GM21423 (cell line): ENCODE results near the gene TFE3.
A peak's percentile ranks its signal among the peaks of the same experiment; 100 is the strongest.
"Not testable (repeated sequence)": the region's sequence is repeated elsewhere in the genome, so short reads cannot be mapped to it uniquely, and the experiment has no call there.

ENCODE experiments used
- ATAC-seq: cut with Tn5 transposase; IDR thresholded peaks from one replicate; pipeline ENCODE4 v1.9.1; 2021; ENCODE audit warnings: mild to moderate bottlenecking, moderate library complexity; ENCODE audit not compliant: unreplicated experiment

The TFE3 gene

DNA sequence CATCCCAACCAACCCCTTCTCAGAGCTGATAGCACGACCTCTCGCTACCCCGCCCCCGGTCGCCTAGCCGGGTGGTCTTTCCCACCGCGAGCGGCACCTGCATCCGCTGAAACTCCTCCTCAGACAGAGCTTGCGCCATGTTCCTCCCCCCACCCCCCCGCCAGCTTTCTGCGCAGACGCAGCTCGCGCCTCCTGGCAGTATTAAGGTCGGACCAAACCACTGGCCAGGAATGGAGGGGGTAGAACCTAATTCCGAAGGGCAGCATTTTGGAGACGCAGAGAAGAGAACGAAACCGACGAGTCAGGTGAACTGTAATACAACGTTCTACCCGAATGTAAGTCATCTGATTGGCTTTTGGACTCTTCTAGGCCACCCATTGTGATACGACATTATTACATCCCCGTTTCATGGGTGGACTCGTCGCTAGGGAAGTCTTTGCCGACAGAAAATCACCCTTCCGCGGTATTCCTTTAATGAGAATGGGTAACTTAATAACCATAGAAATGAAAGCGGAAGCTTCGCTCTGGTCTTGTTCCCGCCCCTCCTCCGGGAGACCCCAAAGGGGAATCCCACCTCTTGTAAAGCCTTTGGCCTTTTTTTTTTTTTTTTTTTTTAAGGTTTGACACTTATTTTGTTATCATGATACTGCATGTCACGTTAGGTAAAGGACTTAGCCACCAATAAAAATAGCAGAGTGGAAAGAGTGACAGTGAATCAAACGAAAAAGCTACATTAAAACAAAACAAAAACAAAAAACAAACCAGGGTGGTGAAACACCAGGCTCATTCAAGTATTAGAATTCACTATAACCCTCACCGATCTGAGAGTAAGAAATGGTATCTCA lies 40.8 kb downstream of the TFE3 start, which contains the start of gene GRIPAP1:
TSS of gene GRIPAP1 (minus strand) at position 174 of the 845 bp plus-strand sequence. CDS start at position 139, 35 bp downstream.
- ATAC-seq = peak; percentile 80

DNA sequence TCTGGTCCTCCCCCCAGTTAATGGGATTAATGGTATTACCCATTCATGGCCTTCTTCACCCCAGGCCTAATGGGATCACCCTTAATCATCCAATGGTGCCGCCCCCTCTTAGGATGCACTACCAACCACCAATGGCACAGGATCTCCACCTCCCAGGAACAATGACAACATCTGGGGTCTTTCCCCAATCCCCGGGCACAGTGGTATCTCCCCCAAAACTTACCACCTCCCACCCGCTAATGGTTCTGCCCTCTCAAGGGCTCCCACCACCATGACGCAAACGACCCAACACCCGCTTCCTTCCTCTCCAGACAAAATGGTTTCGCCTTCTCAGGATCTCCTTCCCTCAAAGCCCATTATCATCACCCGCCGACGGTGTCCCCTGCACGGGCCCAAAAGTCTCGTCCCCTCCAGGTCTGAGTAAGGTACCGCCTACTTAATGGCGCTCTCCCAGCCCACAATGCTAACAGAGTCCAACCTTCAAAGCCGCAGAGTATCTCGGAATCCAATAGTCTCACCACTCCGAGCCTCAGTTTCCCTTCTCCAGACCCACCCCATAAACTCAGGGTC lies 41.6 kb downstream of the TFE3 start:
- peak; percentile 31 for ATAC-seq

DNA sequence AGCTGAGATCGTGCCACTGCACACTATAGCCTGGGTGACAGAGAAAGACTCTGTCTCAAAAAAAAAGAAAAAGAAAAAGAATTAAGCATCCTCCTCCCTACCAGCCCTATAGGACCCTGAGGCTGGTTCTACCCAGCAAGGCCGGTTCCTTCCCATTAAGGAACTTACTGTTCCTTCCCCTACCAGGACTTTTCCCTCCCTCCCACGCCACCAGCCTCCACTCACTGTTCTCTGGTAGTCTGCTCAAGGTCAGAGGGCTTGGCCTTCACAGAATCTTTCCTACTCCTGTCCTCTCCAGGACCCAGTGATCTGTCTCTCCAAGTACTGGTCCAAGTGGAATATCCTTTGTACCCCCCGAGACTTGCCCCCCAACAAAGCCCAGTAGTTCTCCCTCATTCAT lies 42.5 kb downstream of the TFE3 start:
- ATAC-seq = no peak

DNA sequence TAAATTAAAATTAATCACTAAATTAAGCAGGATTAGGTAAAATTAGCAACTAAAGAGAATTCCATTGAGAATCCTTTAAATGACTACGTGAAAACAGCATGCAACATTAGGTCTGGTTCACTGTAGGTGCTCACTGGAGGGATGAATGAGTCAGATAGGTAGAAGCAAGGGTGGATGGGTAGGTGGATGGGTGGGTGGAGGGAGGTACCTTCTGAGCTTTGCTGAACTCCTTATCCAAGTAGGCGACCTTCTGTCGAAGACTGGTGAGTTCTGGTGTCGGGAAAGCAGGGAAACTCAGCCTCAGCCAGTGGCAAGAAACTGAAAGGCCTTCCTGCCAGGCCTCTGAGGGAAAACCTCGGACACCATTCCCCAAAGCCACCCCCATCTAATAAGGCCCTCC lies 44.1 kb downstream of the TFE3 start:
- no peak for ATAC-seq

- ATAC-seq = no peak
These were observed 44.8 kb downstream of the TFE3 start for GRCh38 chrX:48998391-48998790.

GRCh38 chrX:48997865-48998264 lies 45.3 kb downstream of the TFE3 start:
- ATAC-seq = no peak

- no peak for ATAC-seq
These were observed 45.7 kb downstream of the TFE3 start for GRCh38 chrX:48997455-48997854.

DNA sequence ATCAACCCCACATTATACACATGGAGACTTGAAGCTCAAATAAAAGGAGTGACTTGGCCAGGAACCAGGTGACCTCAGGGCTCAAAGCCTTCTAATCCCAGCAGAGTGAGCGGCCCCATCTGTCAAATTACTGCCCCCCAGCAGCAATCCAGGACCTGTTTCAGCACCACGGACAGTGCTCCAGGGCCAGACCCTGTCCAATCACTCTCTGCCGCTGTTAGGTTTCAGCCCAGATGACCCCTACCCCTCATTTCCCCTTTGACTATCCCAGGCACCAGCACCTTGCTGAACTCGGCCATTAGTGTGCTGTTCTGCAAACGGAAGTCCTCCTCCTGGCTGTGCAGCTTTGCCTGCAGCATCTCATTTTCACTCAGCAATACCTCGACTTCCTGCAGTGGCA lies 46.2 kb downstream of the TFE3 start:
- ATAC-seq = no peak

GRCh38 chrX:48992341-48992740 lies 50.8 kb downstream of the TFE3 start:
- no peak for ATAC-seq

- no peak for ATAC-seq
These were observed 53.7 kb downstream of the TFE3 start for GRCh38 chrX:48989483-48989882.

- ATAC-seq = no peak
These were observed 59.3 kb downstream of the TFE3 start for GRCh38 chrX:48983896-48984295.

DNA sequence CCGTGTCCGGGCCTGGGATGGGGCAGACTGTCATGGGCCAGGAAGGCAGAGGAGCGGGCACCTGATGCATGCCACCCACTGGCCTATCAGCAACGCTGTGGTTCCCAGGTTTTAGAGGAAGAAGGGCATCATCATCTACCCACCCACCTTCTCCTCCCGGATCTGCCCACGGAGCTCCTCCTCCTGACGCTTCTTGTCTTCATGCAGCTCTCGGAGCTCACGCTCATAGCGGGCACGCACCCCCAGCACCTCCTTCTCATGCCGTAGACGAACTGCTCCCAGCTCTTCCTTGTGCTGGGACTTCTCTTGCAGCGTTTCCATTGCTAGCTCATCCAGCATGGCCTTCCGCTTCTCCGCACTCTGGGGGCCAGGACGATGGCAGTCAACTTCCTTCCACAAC lies 60.1 kb downstream of the TFE3 start:
- no peak for ATAC-seq

DNA sequence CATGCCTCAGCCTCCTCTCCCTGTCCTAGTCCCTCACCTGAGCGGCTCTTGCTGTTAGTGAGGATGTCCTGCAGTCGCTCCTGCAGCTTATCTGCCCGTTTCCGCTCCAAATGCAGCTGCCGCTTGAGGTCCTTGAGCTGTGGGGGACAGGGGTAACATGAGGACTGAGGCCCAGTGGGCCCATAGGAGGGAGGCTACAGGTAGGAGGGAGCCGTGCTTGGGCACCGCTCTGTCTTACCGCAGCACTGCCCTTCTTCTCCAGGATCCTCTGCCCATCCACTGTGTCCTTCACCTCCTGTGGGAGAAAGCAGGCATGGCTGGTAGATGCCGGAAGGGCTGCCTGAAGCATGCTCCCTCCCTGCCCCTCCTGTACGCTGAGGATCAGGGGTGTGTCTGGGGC lies 62.0 kb downstream of the TFE3 start:
- ATAC-seq = no peak

DNA sequence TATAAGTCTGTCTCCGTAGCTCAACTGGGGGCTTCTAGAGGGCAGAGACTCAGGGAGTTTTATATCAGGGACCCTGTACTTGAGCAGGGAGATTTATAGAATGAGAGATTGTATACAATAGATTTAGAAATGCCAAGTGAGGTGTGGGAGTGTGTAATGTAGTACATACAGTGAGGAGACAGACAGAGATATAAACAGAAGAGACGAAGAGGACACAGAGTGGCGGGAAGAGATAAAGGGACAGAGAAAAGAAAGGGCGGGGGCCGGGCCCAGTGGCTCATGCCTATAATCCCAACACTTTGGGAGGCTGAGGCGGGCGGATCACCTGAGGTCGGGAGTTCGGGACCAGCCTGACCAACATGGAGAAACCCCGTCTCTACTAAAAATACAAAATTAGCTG lies 62.8 kb downstream of the TFE3 start:
- not testable (repeated sequence) for ATAC-seq
